ENCODE data around the gene S100A11. TPM values are rescaled to one million over a fixed set of nuclear protein-coding genes. Genes with fewer than 3 reads are reported as not detected.

Gene S100A11
- total and polyA plus RNA-seq, 9 of the 15 experiments (the other 6 are each of a cell fraction or from before 2014, with no cell fraction given): 131 to 808 (median 235) TPM

GRCh38 chr1:152013664-152014237 lies 23.1 kb downstream of the S100A11 start (continued):
- TF ChIP-seq RB1 (IDR thresholded peaks at IDR 0.05; ENCODE audit: low read depth) (no peak), YY1 (IDR thresholded peaks at IDR 0.05; ENCODE audit: borderline replicate concordance in 1 of 3, control insufficient read depth in 1 of 3, extremely low read depth in 1 of 3, insufficient read depth in 3 of 3, insufficient read length in 1 of 3, insufficient replicate concordance in 2 of 3, low read depth in 1 of 3, low read length in 2 of 3) (no peak), RHOXF2B (CRISPR knock-in tag; conservative IDR thresholded peaks at IDR 0.05) (no peak), MED1 (CRISPR knock-in tag; IDR thresholded peaks at IDR 0.05; ENCODE audit: borderline replicate concordance) (no peak)

- H3K4me2 ChIP-seq (ENCODE audit: insufficient read depth, low read length): no peak overlapping the region
- DNase-seq (ENCODE audit: extremely low read depth in 1 of 4, low spot score in 3 of 4): no peak
- H3K27ac ChIP-seq (ENCODE audit: extremely low read depth, low read depth, low read length): no peak overlapping the region
- H3K4me1 ChIP-seq (replicated peaks in 1 of 2; ENCODE audit: control insufficient read depth in 2 of 2, insufficient read depth in 2 of 2, low read length in 2 of 2): no peaks in the 10 kb centered on the region
- peaks cover 6 to 7% of the 10 kb centered on the region in 2 experiments; a peak in 4 of 5 replicates for H3K27me3 ChIP-seq (ENCODE audit: control insufficient read depth in 2 of 2, insufficient read depth in 2 of 2, low read length in 2 of 2)
- H3K9me3 ChIP-seq (replicated peaks; ENCODE audit: control insufficient read depth, insufficient read depth, low read depth, low read length): no peaks in the 10 kb centered on the region
- H3K36me3 ChIP-seq (ENCODE audit: control insufficient read depth, insufficient read depth, low read length): no peaks in the 10 kb centered on the region
- BruUV-seq (replicated peaks): no TSS peak
- no peaks in the 10 kb centered on the region for H3K9me1 ChIP-seq (ENCODE audit: control insufficient read depth, insufficient read depth, low read length)
- intact Hi-C loops (cut with micrococcal nuclease) (no loop called here), in situ Hi-C loops (cut with MboI) (loop anchor here (5.0 kb wide), 1 partner anchor 77 kb away; no protein-coding TSS in a partner anchor)
- no peak overlapping the region for H2AFZ ChIP-seq (ENCODE audit: low read depth, low read length)
- no peak for ATAC-seq
- ChIA-PET CTCF (ENCODE audit: low intra/inter-chr PET ratio) (interaction anchor here (0.7 kb wide), 1 partner anchor 331 kb away, joined by 3 read pairs; no protein-coding TSS in a partner anchor), POLR2A (interaction anchor here (0.9 kb wide), 1 partner anchor 20 kb away, joined by 3 read pairs; no protein-coding TSS in a partner anchor)
- no peak for FAIRE-seq
- TF ChIP-seq CBX8 (IDR thresholded peaks at IDR 0.05; ENCODE audit: borderline replicate concordance, extremely low read depth, low read depth, low read length, poor library complexity, severe bottlenecking) (peak; percentile 75), EGR1 (conservative IDR thresholded peaks at IDR 0.05) (no peak)
- no peaks in the 10 kb centered on the region for H3K79me2 ChIP-seq (ENCODE audit: control insufficient read depth, insufficient read depth, low read length)
- WGBS (ENCODE audit: insufficient coverage, low coverage, missing lambda C conversion rate): 0% methylated on average over 1 of the region's 1 CpG
- no peak overlapping the region for H3K4me3 ChIP-seq
- no peak overlapping the region for H3K9ac ChIP-seq (ENCODE audit: insufficient read depth in 1 of 2, low read depth in 2 of 2, low read length in 2 of 2)
- no peaks in the 10 kb centered on the region for H4K20me1 ChIP-seq (replicated peaks; ENCODE audit: control insufficient read depth, insufficient read depth, low read length)
These were observed 27.1 kb downstream of the S100A11 start for GRCh38 chr1:152009691-152010090.
